ENCODE data around the gene OR10H1.

- TF ChIP-seq CTCF (IDR thresholded peaks at IDR 0.05 in 8 of 11, conservative IDR thresholded peaks at IDR 0.05 in 3 of 11) (no peak), POLR2AphosphoS5 (IDR thresholded peaks at IDR 0.05) (no peak), POLR2A (IDR thresholded peaks at IDR 0.05) (no peak)
These were observed 45.1 kb upstream of the OR10H1 start for GRCh38 chr19:15860522-15860921.

Measured in spleen (tissue), 7 donors.